SK-MEL-5 (cell line): ENCODE results near the gene CLCN2. TPM values are rescaled to one million over a fixed set of nuclear protein-coding genes. Genes with fewer than 3 reads are reported as not detected.

ENCODE experiments used
- DNase-seq: peaks from one replicate; pipeline ENCODE4 v3.0.0-alpha.2; 2016; ENCODE audit warnings: low read depth, low spot score
- in situ Hi-C: cut with HindIII; loops from 2 replicates; pipeline ENCODE4 v1.10.0; 2016; ENCODE audit warnings: low sequenced_read_pairs, high pct_unique_total_duplicates, low pct_unique_long_range_greater_than_20kb
- total RNA-seq: library from RNA; depleted of rRNA; stranded (reverse); fragments of >200 nt; shearing (Covaris generic); gene quantifications from 2 replicates; pipeline ENCODE4 v1.2.3, GENCODE V29; 2014

CLCN2 gene
- total RNA-seq, 1 experiment from 2014 or later: 5.7 TPM

- no peak for DNase-seq
- in situ Hi-C loops: no loop called here
Observed at GRCh38 chr3:184321666-184322065, 39.7 kb downstream of the CLCN2 start.

GRCh38 chr3:184320104-184320445 lies 41.3 kb downstream of the CLCN2 start:
- in situ Hi-C loops: no loop called here
- peak; percentile 66 for DNase-seq

GRCh38 chr3:184317201-184317600 lies 44.2 kb downstream of the CLCN2 start:
- DNase-seq: no peak
- in situ Hi-C loops: no loop called here

- no peak for DNase-seq
- in situ Hi-C loops: no loop called here
Observed at GRCh38 chr3:184316792-184317191, 44.6 kb downstream of the CLCN2 start.

GRCh38 chr3:184315871-184316661 lies 45.3 kb downstream of the CLCN2 start:
- in situ Hi-C loops: no loop called here
- no peak for DNase-seq

GRCh38 chr3:184315543-184315867 lies 45.9 kb downstream of the CLCN2 start:
- no peak for DNase-seq
- in situ Hi-C loops: no loop called here

- in situ Hi-C loops: no loop called here
- DNase-seq: peak; percentile 42
Observed at GRCh38 chr3:184314700-184315542, 46.5 kb downstream of the CLCN2 start.

GRCh38 chr3:184314363-184314699 lies 47.1 kb downstream of the CLCN2 start, which contains the start of gene EIF4G1:
Gene EIF4G1, plus strand, starts transcription at chr3:184314606. Its CDS starts 1,191 bp downstream, at chr3:184315797.
- in situ Hi-C loops: no loop called here
- peak; percentile 89 for DNase-seq

- in situ Hi-C loops: no loop called here
- DNase-seq: no peak
Observed at GRCh38 chr3:184311633-184312032, 49.8 kb downstream of the CLCN2 start.

GRCh38 chr3:184308744-184309143 lies 52.7 kb downstream of the CLCN2 start:
- in situ Hi-C loops: no loop called here
- DNase-seq: no peak

- DNase-seq: no peak
- in situ Hi-C loops: no loop called here
Observed at GRCh38 chr3:184307915-184308314, 53.5 kb downstream of the CLCN2 start.

GRCh38 chr3:184306341-184306972 lies 54.9 kb downstream of the CLCN2 start:
- DNase-seq: no peak
- in situ Hi-C loops: no loop called here

- peak; percentile 40 for DNase-seq
- in situ Hi-C loops: no loop called here
Observed at GRCh38 chr3:184305577-184305976, 55.8 kb downstream of the CLCN2 start.

- in situ Hi-C loops: no loop called here
- DNase-seq: no peak
Observed at GRCh38 chr3:184300378-184300720, 61.1 kb downstream of the CLCN2 start.

- no peak for DNase-seq
- in situ Hi-C loops: no loop called here
Observed at GRCh38 chr3:184299488-184300377, 61.7 kb downstream of the CLCN2 start.

- DNase-seq: peak; percentile 96
- in situ Hi-C loops: no loop called here
Observed at GRCh38 chr3:184298759-184299487, 62.5 kb downstream of the CLCN2 start, which contains the start of gene PSMD2. Gene PSMD2, plus strand, starts transcription at chr3:184299241. Its CDS starts 26 bp downstream, at chr3:184299267.

- in situ Hi-C loops: no loop called here
- no peak for DNase-seq
Observed at GRCh38 chr3:184296616-184297015, 64.8 kb downstream of the CLCN2 start.
